ENCODE measurements around the gene ARHGAP28. TPM values are rescaled to one million over a fixed set of nuclear protein-coding genes. Genes with fewer than 3 reads are reported as not detected.

ARHGAP28 gene
- total RNA-seq, 8 experiments from 2014 or later, result 5.4 to 19.4 (median 9.8) TPM

DNA sequence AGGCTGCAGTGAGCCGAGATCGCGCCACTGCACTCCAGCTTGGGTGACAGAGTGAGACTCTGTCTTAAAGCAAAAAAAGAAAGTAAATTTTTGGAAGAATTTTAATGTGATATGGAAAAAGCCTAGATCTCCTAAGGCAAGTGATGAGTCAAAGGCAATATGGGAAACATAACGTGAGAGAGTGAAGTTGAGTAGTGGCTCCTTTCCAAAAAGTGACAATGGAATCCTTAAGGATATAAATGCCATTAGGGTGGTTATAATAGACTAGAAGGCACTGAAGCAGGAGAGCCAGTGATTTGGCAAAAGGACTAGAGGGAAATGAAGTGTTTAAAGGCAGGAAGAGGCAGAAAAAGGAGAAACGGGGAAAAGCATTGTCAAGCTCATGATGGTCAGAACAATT is 25.6 kb downstream of the ARHGAP28 start:
- WGBS, 10 experiments, result 66 to 100% (median 85%) methylated on average over 1 to 5 of the region's 5 CpGs
- peaks cover 0 to 7% of the 10 kb centered on the region in 2 donors for H3K4me1 ChIP-seq (replicated peaks in 1 of 2)
- ATAC-seq (replicated peaks in 6 of 8), result no peak
- H3K27ac ChIP-seq, result no peak overlapping the region
- in situ Hi-C loops (cut with MboI; ENCODE audit: low pct_unique_long_range_greater_than_20kb in 2 of 9, low sequenced_read_pairs in 9 of 9, unreplicated experiment in 9 of 9), result no loop called here
- no peak overlapping the region for H3K4me3 ChIP-seq

DNA sequence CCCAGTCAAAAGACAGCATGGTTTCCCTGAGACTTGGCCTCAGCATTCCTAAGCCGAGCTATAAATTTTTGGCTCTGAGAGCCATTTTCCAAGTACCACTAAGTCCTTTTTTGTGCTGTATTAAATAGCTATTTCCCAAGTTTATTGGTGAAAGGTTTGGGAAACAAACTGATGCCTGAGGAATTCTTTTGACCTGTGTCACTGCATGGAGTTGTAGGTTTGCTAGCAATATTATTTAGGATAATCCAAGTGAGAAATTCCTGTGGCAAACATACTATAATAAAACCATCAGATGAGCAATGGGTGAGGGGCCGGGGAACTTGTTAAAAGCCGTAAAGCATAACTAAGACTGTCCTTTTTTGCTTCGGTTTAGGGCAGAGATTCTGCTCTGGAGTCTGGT is 28.4 kb downstream of the ARHGAP28 start:
- H3K4me1 ChIP-seq (replicated peaks in 1 of 2), result peaks cover 0 to 6% of the 10 kb centered on the region in 2 donors
- H3K4me3 ChIP-seq, result no peak overlapping the region
- no peak overlapping the region for H3K27ac ChIP-seq
- no peak for ATAC-seq (replicated peaks in 6 of 8)
- WGBS, 10 experiments, result 28 to 79% (median 70%) methylated on average over 1 to 4 of the region's 4 CpGs; no CpG with 5 or more reads in 1 of the 10 experiments
- in situ Hi-C loops (cut with MboI; ENCODE audit: low pct_unique_long_range_greater_than_20kb in 2 of 9, low sequenced_read_pairs in 9 of 9, unreplicated experiment in 9 of 9), result no loop called here

DNA sequence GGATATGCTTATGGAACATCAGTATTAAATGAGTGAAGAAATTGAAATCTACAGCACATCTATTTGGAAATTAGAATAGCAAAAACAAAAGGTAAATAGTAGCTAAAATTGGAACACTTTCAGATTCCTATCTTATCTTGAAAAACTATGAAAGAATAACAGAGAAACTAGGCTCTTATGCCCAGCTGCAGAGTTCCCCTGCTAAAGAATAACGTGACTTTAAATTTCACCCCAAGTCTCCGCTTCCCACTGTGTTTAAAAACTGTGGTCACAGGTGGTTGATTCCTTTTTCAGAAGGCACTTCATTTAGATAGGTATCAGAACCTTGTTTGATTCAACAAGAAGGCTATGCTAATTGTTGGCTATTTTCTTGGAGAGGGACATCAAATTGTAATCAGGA is 30.1 kb downstream of the ARHGAP28 start:
- 7 to 91% (median 64%) methylated on average over 1 to 2 of the region's 2 CpGs; no CpG with 5 or more reads in 2 of the 10 experiments for WGBS, 10 experiments
- ATAC-seq (replicated peaks in 6 of 8), result no peak
- in situ Hi-C loops (cut with MboI; ENCODE audit: low pct_unique_long_range_greater_than_20kb in 2 of 9, low sequenced_read_pairs in 9 of 9, unreplicated experiment in 9 of 9), result no loop called here
- Histone ChIP-seq H3K4me1 (replicated peaks in 1 of 2) (peaks cover 4 to 11% of the 10 kb centered on the region in 2 donors), H3K4me3 (no peak overlapping the region), H3K27ac (no peak overlapping the region)

DNA sequence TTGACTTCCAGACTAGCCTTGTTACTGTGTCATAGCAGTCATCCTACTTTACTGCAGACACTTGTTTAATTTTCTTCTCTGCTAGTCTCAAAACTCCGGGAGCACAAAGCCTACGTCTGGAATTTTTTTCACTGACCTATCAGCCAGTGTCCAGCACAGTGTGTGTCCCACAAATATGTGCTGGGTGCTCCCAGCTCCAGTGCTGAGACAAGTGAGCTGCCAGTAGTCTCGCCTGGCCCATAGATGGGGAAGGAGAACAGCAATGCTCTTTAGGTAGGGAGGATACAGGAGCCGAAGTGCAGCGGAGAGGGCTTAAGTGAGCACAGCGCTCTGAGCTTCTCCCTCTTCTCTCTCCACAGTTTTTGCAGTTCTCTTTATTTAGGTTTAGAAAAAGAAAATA is 34.0 kb downstream of the ARHGAP28 start:
- H3K27ac ChIP-seq, result no peak overlapping the region
- peaks cover 4 to 11% of the 10 kb centered on the region in 2 donors for H3K4me1 ChIP-seq (replicated peaks in 1 of 2)
- H3K4me3 ChIP-seq, result no peak overlapping the region
- in situ Hi-C loops (cut with MboI; ENCODE audit: low pct_unique_long_range_greater_than_20kb in 2 of 9, low sequenced_read_pairs in 9 of 9, unreplicated experiment in 9 of 9), result no loop called here
- WGBS, 10 experiments, result 17 to 96% (median 91%) methylated on average over 1 to 6 of the region's 6 CpGs; no CpG with 5 or more reads in 3 of the 10 experiments
- no peak for ATAC-seq (replicated peaks in 6 of 8)

DNA sequence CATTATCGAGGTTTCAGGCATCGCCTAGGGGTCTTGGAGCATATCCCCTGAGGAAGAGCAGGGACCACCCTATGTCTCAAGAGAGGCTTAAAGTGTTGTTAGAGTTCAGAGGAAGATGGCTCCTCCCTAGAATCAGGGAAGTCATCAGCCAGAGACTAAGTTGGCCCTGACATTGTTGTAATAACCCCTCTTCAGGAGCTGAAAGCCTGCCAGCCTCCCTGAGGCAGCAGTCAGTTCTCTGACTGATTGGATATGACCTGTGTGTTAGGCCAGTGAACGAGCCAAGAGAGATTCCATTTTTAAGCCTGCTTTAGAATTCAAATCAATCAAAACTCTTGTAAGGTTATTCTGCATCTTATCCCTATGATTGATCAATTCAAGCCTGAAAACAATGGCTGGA is 34.9 kb downstream of the ARHGAP28 start:
- peak in 5 of 8 experiments; percentile 20 to 49 (median 44) for ATAC-seq (replicated peaks in 6 of 8)
- no peak overlapping the region for H3K27ac ChIP-seq
- peaks cover 4 to 11% of the 10 kb centered on the region in 2 donors for H3K4me1 ChIP-seq (replicated peaks in 1 of 2)
- no peak overlapping the region for H3K4me3 ChIP-seq
- in situ Hi-C loops (cut with MboI; ENCODE audit: low pct_unique_long_range_greater_than_20kb in 2 of 9, low sequenced_read_pairs in 9 of 9, unreplicated experiment in 9 of 9), result no loop called here
- WGBS, 10 experiments, result 20 to 93% (median 61%) methylated on average over 1 to 3 of the region's 3 CpGs; no CpG with 5 or more reads in 4 of the 10 experiments

DNA sequence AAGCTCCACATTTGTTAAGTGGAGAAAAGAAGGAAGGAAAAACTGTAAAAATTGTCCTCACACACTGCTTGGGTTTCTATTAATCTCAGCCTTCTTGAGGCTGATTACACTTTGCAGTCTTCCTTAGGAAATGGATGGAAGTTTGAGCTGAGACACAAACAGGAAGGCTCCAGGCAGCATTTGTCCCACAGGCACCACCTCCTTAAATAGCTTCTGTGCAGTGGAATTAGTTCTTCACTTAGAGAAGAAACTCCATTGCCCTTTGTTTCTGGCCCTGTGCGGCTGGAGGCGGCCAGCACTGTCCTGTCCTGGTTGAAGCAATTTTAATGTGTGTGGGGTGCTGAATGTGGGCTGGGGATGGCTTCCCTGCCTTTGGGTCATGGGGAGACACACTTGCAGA is 44.3 kb downstream of the ARHGAP28 start:
- 60 to 100% (median 92%) methylated on average over 1 to 2 of the region's 2 CpGs; no CpG with 5 or more reads in 7 of the 10 experiments for WGBS, 10 experiments
- Histone ChIP-seq H3K4me1 (replicated peaks in 1 of 2) (peaks cover 0 to 8% of the 10 kb centered on the region in 2 donors), H3K4me3 (no peak overlapping the region), H3K27ac (no peak overlapping the region)
- ATAC-seq (replicated peaks in 6 of 8), result peak in 1 of 8 experiments; percentile 24
- in situ Hi-C loops (cut with MboI; ENCODE audit: low pct_unique_long_range_greater_than_20kb in 2 of 9, low sequenced_read_pairs in 9 of 9, unreplicated experiment in 9 of 9), result no loop called here

DNA sequence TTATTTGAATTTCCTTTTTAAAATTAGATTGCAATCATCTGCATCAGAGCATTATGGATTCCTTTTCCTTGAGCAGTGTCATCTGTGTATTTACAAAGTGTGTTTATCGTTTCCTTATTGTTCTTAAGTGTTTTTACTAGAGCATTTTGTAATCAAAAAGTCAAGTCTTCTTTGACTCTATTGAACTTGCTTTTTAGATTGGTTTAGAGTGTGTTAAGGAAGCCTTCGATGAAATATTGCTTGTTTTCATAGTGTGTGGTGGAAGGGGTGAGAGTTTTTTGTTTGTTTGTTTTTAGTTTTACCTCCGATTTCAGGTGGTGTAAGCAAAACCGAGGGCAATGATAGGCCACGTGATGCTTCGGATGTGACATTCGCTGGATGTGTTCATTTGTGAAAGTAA is 45.7 kb downstream of the ARHGAP28 start:
- Histone ChIP-seq H3K4me1 (replicated peaks in 1 of 2) (peaks cover 0 to 4% of the 10 kb centered on the region in 2 donors), H3K4me3 (no peak overlapping the region), H3K27ac (no peak overlapping the region)
- WGBS, 10 experiments, result 7 to 95% (median 83%) methylated on average over 2 to 7 of the region's 7 CpGs
- in situ Hi-C loops (cut with MboI; ENCODE audit: low pct_unique_long_range_greater_than_20kb in 2 of 9, low sequenced_read_pairs in 9 of 9, unreplicated experiment in 9 of 9), result no loop called here
- no peak for ATAC-seq (replicated peaks in 6 of 8)

DNA sequence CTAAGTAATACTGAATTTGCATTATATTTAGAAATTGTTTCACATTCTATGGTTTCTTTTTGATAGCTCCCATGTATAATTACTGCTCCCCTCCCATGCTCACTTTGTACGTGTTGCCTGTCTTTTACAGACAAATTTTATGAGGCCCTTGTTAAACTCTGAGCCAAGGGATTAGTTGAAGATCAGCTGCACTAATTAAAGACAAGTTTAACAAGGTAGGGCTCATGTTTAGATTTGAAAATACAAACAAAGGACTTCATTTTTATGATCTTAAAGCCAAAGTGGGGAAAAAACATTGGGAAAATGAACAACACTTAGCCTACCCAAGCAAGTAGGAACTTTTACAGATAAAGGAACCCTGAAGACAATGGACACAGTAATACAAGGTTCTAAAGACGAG is 46.2 kb downstream of the ARHGAP28 start:
- no peak overlapping the region for H3K4me3 ChIP-seq
- no peak for ATAC-seq (replicated peaks in 6 of 8)
- in situ Hi-C loops (cut with MboI; ENCODE audit: low pct_unique_long_range_greater_than_20kb in 2 of 9, low sequenced_read_pairs in 9 of 9, unreplicated experiment in 9 of 9), result no loop called here
- WGBS, 10 experiments, result 0 to 100% (median 51%) methylated on average over 1 to 2 of the region's 2 CpGs; no CpG with 5 or more reads in 2 of the 10 experiments
- no peak overlapping the region for H3K27ac ChIP-seq
- no peaks in the 10 kb centered on the region for H3K4me1 ChIP-seq (replicated peaks in 1 of 2)

DNA sequence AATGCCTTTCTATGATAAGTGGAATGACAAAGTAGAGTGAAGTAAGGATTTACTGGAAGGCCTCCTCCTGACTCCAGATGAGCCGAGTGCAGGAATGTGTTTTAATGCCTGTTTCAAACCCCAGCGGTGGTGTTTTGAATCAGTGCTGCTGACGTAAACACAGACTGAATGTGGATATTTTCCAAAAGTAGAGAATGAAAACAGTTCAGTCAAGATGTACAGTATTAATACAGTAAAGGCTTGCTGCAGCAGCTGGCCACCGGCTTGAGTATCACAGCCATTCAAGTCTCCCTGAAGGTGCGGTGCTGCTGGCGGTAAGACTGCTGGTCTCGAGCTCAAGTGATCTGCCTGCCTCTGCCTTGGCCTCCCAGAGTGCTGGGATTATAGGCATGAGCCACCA is 46.7 kb downstream of the ARHGAP28 start:
- Histone ChIP-seq H3K4me3 (no peak overlapping the region), H3K27ac (no peak overlapping the region), H3K4me1 (replicated peaks in 1 of 2) (peaks cover 0 to 4% of the 10 kb centered on the region in 2 donors)
- ATAC-seq (replicated peaks in 6 of 8), result peak in 3 of 8 experiments; percentile 23 to 62 (median 59)
- 0 to 100% (median 79%) methylated on average over 1 to 6 of the region's 7 CpGs; no CpG with 5 or more reads in 2 of the 10 experiments for WGBS, 10 experiments
- in situ Hi-C loops (cut with MboI; ENCODE audit: low pct_unique_long_range_greater_than_20kb in 2 of 9, low sequenced_read_pairs in 9 of 9, unreplicated experiment in 9 of 9), result no loop called here

DNA sequence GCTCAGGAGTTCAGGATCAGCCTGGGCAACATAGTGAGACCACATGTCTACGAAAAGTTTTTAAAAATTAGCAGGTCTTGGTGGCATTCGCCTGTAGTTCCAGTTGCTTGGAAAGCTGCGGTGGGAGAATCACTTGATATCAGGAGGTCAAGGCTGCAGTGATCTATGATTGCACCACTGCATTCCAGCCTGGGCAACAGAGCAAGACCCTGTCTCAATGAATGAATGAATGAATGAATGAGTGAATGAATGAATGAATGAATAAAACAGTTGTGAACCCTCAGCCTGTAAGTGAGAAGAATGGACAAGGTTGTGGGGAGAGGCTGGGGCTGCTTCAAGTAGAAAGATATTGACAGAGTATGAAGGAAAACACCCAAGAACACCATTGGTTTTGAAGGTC is 48.0 kb downstream of the ARHGAP28 start:
- no peak for ATAC-seq (replicated peaks in 6 of 8)
- WGBS, 10 experiments, result 93 to 100% (median 100%) methylated on average over 2 to 3 of the region's 3 CpGs; no CpG with 5 or more reads in 5 of the 10 experiments
- Histone ChIP-seq H3K4me1 (replicated peaks in 1 of 2) (peaks cover 0 to 11% of the 10 kb centered on the region in 2 donors), H3K27ac (no peak overlapping the region), H3K4me3 (no peak overlapping the region)
- in situ Hi-C loops (cut with MboI; ENCODE audit: low pct_unique_long_range_greater_than_20kb in 2 of 9, low sequenced_read_pairs in 9 of 9, unreplicated experiment in 9 of 9), result no loop called here

DNA sequence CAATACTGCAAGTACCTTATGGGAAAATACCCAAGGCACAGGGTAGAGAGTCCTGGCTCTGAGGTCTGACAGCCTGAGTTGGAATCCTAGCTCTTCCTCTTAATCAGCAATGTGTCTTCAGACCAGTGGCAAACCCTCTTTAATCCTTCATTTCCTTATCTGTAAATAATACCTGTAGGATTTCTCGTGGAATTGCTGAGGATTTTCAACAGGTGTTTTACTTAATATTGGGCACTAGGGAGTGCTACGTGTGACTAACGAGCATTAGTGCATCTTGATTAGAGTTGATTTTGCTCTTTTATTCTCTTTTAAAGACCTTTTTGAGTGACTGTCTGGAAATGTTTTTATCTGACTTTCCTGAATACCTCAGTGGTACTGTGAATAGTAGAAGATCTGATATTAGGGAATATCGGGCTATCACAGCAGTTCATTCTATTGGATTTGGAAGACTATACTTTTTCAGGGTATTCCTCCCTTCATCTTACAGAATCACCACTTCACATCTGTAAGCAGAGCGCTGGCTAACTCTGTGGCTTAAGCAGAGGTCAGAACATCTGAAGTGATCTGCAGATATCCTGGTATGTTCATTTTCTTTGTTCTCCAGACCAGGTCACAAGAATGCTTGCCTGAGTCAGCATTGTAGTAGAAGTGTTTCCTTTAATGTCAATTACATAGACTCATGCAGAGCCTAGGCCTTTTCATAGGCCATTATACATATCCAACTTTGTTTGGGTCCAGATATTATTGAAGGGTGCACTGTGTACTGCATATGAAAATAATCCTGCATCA is 49.1 kb downstream of the ARHGAP28 start:
- Histone ChIP-seq H3K27ac (no peak overlapping the region), H3K4me3 (no peak overlapping the region), H3K4me1 (replicated peaks in 1 of 2) (peaks cover 0 to 11% of the 10 kb centered on the region in 2 donors)
- WGBS, 10 experiments, result 49 to 96% (median 84%) methylated on average over 2 to 5 of the region's 5 CpGs; no CpG with 5 or more reads in 1 of the 10 experiments
- in situ Hi-C loops (cut with MboI; ENCODE audit: low pct_unique_long_range_greater_than_20kb in 2 of 9, low sequenced_read_pairs in 9 of 9, unreplicated experiment in 9 of 9), result no loop called here
- ATAC-seq (replicated peaks in 6 of 8), result no peak

DNA sequence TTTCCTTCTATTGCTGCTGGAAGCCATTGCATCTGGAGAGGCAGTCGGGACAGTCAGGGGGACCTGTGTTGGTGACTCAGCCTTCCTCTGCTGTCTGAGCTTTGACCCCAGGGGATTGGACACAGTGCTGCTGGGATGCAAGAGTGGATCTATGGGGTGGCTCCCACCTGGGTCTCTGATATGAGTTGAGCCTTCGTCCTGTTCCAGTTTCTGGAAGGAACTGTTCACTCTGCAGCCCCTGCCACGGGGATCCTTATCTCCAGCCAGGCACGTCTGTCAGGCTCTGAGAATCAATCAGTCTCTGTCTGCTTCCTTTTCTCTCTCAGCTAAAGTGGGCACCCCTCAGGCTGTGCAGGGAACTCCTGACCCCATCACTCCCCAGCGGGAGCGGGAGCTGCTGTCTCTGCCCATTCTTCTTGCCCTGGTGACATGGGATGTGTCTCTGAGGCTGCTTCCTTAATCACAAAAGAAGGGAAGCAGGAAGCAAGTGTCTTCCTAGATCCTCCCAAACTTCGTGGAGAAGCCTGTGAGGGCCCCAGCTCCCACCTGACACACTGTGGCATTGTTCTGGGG is 51.7 kb downstream of the ARHGAP28 start:
- no peak overlapping the region for H3K27ac ChIP-seq
- WGBS, 10 experiments, result 0 to 33% (median 13%) methylated on average over 1 to 5 of the region's 7 CpGs; no CpG with 5 or more reads in 2 of the 10 experiments
- no peak overlapping the region for H3K4me3 ChIP-seq
- H3K4me1 ChIP-seq (replicated peaks in 1 of 2), result peaks cover 6 to 11% of the 10 kb centered on the region in 2 donors
- peak; percentile 56 to 84 (median 78) for ATAC-seq (replicated peaks in 6 of 8)
- in situ Hi-C loops (cut with MboI; ENCODE audit: low pct_unique_long_range_greater_than_20kb in 2 of 9, low sequenced_read_pairs in 9 of 9, unreplicated experiment in 9 of 9), result no loop called here

DNA sequence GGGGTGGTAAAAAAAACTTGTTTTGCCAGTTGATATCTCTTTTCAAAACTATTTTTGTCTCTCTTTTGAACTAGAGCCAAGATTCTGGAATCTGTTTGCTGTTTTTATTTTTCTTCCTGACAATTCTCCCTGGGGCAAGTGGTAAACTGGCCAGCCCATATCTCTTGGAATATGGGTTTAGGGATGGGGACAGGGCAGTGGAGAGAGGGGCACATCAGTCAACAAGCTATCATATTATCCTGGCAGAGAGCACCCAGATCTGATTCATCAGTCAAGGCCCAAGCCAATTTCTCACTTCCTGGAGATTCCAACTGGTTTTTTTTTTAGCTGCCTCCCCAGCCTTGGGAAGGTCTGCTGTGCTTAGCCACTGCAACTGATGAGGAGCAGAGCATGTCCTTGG is 52.3 kb downstream of the ARHGAP28 start:
- Histone ChIP-seq H3K27ac (no peak overlapping the region), H3K4me1 (replicated peaks in 1 of 2) (peaks cover 6 to 11% of the 10 kb centered on the region in 2 donors), H3K4me3 (no peak overlapping the region)
- peak in 2 of 8 experiments; percentile 46 to 49 for ATAC-seq (replicated peaks in 6 of 8)
- in situ Hi-C loops (cut with MboI; ENCODE audit: low pct_unique_long_range_greater_than_20kb in 2 of 9, low sequenced_read_pairs in 9 of 9, unreplicated experiment in 9 of 9), result no loop called here
